ENCODE measurements around the gene PHYKPL.

The PHYKPL gene

DNA sequence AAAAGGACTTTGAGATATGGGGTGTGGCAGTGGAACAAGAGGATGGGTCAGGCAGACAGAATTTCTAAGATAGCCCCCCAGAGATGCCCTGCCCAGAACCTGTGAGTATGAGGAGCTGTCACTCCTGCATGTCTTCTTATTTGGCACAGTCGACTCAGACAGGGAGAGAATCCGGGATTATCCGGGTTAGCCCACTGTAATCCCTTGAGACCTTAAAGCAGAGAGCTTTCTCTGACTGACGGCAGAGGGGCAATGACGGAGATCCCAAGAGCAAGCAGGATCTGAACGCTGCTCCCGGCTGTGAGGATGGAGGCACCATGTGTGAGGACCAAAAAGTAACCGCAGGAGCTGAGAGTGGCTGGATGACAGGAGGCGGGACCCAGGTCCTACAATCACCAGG is 70.1 kb downstream of the PHYKPL start:
- no peak for FAIRE-seq

DNA sequence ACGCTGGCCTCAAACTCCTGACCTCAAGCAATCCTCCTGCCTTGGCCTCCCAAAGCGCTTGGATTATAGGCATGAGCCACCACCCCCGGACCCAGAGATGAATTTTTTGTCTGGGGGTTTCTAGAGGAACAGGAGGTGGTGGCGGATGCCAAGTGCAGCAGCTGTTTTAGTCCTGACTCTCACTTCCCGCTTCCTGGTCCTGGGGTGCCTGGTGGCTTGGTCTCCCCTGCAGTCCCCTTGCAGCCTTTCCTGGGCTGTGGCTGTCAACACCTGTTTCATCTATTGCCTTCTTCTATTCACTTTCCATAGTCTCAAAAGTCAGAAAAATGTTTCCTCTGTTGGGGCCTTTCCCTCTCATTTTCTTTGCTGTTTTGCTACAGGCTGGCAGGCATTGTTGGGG is 72.4 kb downstream of the PHYKPL start:
- no peak for DNase-seq (ENCODE audit: extremely low spot score, insufficient read length, low read depth)

More for the DNA sequence above, 70.1 kb downstream of the PHYKPL start:
- DNase-seq (ENCODE audit: extremely low spot score, insufficient read length, low read depth), result no peak

More for the DNA sequence above, 72.4 kb downstream of the PHYKPL start:
- FAIRE-seq, result no peak

Measured in GM18507 (cell line).